ENCODE results near the gene FAM162A.

DNA sequence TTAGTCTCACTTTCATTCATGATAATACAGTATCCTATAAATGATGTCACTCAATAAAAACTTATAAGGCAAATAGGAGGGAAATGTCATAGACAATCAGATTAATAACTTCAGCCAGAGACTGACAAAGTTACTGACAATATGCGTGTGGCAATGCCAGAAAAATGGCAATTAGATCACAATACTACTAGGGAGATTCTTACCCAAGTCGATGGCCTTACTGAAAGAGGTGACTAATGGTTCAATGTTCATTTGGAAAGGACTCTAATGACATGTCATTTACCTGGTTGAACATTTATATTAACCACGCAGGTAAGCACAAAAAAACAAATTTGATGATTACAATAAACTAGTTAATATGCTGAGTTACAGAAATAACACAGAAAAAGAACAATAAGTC, 77.8 kb downstream of the FAM162A start:
- no peak for TF ChIP-seq ZFX (IDR thresholded peaks at IDR 0.05; ENCODE audit: borderline replicate concordance)
- TF ChIP-seq, protein P1, sequence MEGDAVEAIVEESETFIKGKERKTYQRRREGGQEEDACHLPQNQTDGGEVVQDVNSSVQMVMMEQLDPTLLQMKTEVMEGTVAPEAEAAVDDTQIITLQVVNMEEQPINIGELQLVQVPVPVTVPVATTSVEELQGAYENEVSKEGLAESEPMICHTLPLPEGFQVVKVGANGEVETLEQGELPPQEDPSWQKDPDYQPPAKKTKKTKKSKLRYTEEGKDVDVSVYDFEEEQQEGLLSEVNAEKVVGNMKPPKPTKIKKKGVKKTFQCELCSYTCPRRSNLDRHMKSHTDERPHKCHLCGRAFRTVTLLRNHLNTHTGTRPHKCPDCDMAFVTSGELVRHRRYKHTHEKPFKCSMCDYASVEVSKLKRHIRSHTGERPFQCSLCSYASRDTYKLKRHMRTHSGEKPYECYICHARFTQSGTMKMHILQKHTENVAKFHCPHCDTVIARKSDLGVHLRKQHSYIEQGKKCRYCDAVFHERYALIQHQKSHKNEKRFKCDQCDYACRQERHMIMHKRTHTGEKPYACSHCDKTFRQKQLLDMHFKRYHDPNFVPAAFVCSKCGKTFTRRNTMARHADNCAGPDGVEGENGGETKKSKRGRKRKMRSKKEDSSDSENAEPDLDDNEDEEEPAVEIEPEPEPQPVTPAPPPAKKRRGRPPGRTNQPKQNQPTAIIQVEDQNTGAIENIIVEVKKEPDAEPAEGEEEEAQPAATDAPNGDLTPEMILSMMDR (IDR thresholded peaks at IDR 0.05), result no peak
